NB4 (cell line): Measurements from ENCODE around the gene ARHGAP30.

Experiments used
- CTCF ChIP-seq: IDR thresholded peaks from one replicate; pipeline ENCODE4 v1.5.1; 2012; ENCODE audit warnings: low read depth, low read length
- MAX ChIP-seq: IDR thresholded peaks from 2 replicates; pipeline ENCODE4 v1.6.1; 2011; ENCODE audit warnings: low read depth, low read length
- POLR2A ChIP-seq: IDR thresholded peaks from 2 replicates; pipeline ENCODE4 v1.6.1; 2011; ENCODE audit warnings: mild to moderate bottlenecking; ENCODE audit not compliant: insufficient read length; ENCODE audit errors: extremely low read depth

GRCh38 chr1:161096530-161096929 is 26.8 kb upstream of the ARHGAP30 start:
- no peak for TF ChIP-seq CTCF
- no peak for TF ChIP-seq POLR2A
- TF ChIP-seq MAX = no peak
